ENCODE results near the gene ST14. TPM values are rescaled to one million over a fixed set of nuclear protein-coding genes. Genes with fewer than 3 reads are reported as not detected.

ST14 gene
- total RNA-seq, 2 donors from 2014 or later, result 17.5 to 21.7 TPM

GRCh38 chr11:130174642-130175041, 15.1 kb downstream of the ST14 start:
- Mint-ChIP-seq H3K27ac (no peak overlapping the region), H3K9me3 (peaks cover 5% of the 10 kb centered on the region), H3K36me3 (ENCODE audit: low read depth) (no peaks in the 10 kb centered on the region), H3K27me3 (ENCODE audit: insufficient read depth) (peaks cover 23% of the 10 kb centered on the region), H3K4me1 (no peaks in the 10 kb centered on the region), H3K4me3 (no peak overlapping the region)
- no peaks in the 10 kb centered on the region for H3K4me1 ChIP-seq (ENCODE audit: control insufficient read depth, insufficient read depth, low read length)
- no peak overlapping the region for H3K9ac ChIP-seq (ENCODE audit: extremely low read depth, low read length, poor library complexity, severe bottlenecking)
- no peak for DNase-seq
- H3K36me3 ChIP-seq (ENCODE audit: control insufficient read depth, insufficient read depth, low read length), result no peaks in the 10 kb centered on the region
- H3K27ac ChIP-seq (ENCODE audit: low read depth, low read length), result no peak overlapping the region
- H3K4me3 ChIP-seq (ENCODE audit: low read length), result no peak overlapping the region
- TF ChIP-seq CTCF (conservative IDR thresholded peaks at IDR 0.05), result no peak
- WGBS, 2 experiments (ENCODE audit: insufficient coverage in 1 of 2, insufficient read length in 1 of 2), result 90 to 91% methylated on average over 4 of the region's 4 CpGs
- H3K9me3 ChIP-seq (ENCODE audit: control insufficient read depth, low read length), result no peaks in the 10 kb centered on the region
- no peaks in the 10 kb centered on the region for H3K27me3 ChIP-seq (ENCODE audit: control insufficient read depth, insufficient read depth, low read length, poor library complexity, severe bottlenecking)

- Mint-ChIP-seq H3K9me3 (peaks cover 5% of the 10 kb centered on the region), H3K4me3 (no peak overlapping the region), H3K4me1 (no peaks in the 10 kb centered on the region), H3K27ac (no peak overlapping the region), H3K27me3 (ENCODE audit: insufficient read depth) (peaks cover 12% of the 10 kb centered on the region), H3K36me3 (ENCODE audit: low read depth) (no peaks in the 10 kb centered on the region)
- H3K4me3 ChIP-seq (ENCODE audit: low read length), result no peak overlapping the region
- H3K36me3 ChIP-seq (ENCODE audit: control insufficient read depth, insufficient read depth, low read length), result no peaks in the 10 kb centered on the region
- no peak overlapping the region for H3K27ac ChIP-seq (ENCODE audit: low read depth, low read length)
- H3K27me3 ChIP-seq (ENCODE audit: control insufficient read depth, insufficient read depth, low read length, poor library complexity, severe bottlenecking), result no peaks in the 10 kb centered on the region
- TF ChIP-seq CTCF (conservative IDR thresholded peaks at IDR 0.05), result no peak
- H3K9me3 ChIP-seq (ENCODE audit: control insufficient read depth, low read length), result no peaks in the 10 kb centered on the region
- WGBS, 2 experiments (ENCODE audit: insufficient coverage in 1 of 2, insufficient read length in 1 of 2), result 93 to 94% methylated on average over 4 to 5 of the region's 5 CpGs
- H3K9ac ChIP-seq (ENCODE audit: extremely low read depth, low read length, poor library complexity, severe bottlenecking), result no peak overlapping the region
- H3K4me1 ChIP-seq (ENCODE audit: control insufficient read depth, insufficient read depth, low read length), result no peaks in the 10 kb centered on the region
- no peak for DNase-seq
These were observed 16.3 kb downstream of the ST14 start for GRCh38 chr11:130175898-130176297.

GRCh38 chr11:130177782-130178181, 18.2 kb downstream of the ST14 start:
- Mint-ChIP-seq H3K9me3 (peaks cover 5% of the 10 kb centered on the region), H3K4me3 (no peak overlapping the region), H3K27ac (no peak overlapping the region), H3K36me3 (ENCODE audit: low read depth) (no peaks in the 10 kb centered on the region), H3K4me1 (peaks cover 7% of the 10 kb centered on the region), H3K27me3 (ENCODE audit: insufficient read depth) (no peaks in the 10 kb centered on the region)
- WGBS, 2 experiments (ENCODE audit: insufficient coverage in 1 of 2, insufficient read length in 1 of 2), result 94 to 100% methylated on average over 8 to 10 of the region's 10 CpGs
- H3K4me3 ChIP-seq (ENCODE audit: low read length), result no peak overlapping the region
- DNase-seq, result no peak
- no peaks in the 10 kb centered on the region for H3K9me3 ChIP-seq (ENCODE audit: control insufficient read depth, low read length)
- H3K9ac ChIP-seq (ENCODE audit: extremely low read depth, low read length, poor library complexity, severe bottlenecking), result no peak overlapping the region
- no peak for TF ChIP-seq CTCF (conservative IDR thresholded peaks at IDR 0.05)
- H3K27me3 ChIP-seq (ENCODE audit: control insufficient read depth, insufficient read depth, low read length, poor library complexity, severe bottlenecking), result no peaks in the 10 kb centered on the region
- H3K36me3 ChIP-seq (ENCODE audit: control insufficient read depth, insufficient read depth, low read length), result no peaks in the 10 kb centered on the region
- H3K27ac ChIP-seq (ENCODE audit: low read depth, low read length), result no peak overlapping the region
- peaks cover 4% of the 10 kb centered on the region for H3K4me1 ChIP-seq (ENCODE audit: control insufficient read depth, insufficient read depth, low read length)
